SU-DHL-6 (cell line): ENCODE data around the gene SRGAP3.

Experiments used
- H2AFZ ChIP-seq: fragments of 200-600 bp; sonication (generic); 2 replicates; pipeline ENCODE4 v1.6.1; 2014; ENCODE audit warnings: low read depth, mild to moderate bottlenecking, moderate library complexity, mixed read lengths, antibody characterized with exemption, low read length; ENCODE audit not compliant: severe bottlenecking
- H3F3A ChIP-seq: fragments of 200-600 bp; shearing (Covaris generic); 2 replicates; pipeline ENCODE4 v1.6.0; 2016; ENCODE audit warnings: antibody characterized with exemption, mild to moderate bottlenecking; ENCODE audit not compliant: insufficient read depth
- H3K27ac ChIP-seq: fragments of 200-600 bp; sonication (generic); 2 replicates; pipeline ENCODE4 v1.5.1; 2016; ENCODE audit warnings: low read depth, mild to moderate bottlenecking, low read length, moderate library complexity, mixed read lengths
- H3K27me3 ChIP-seq: fragments of 200-600 bp; sonication (generic), shearing (Covaris generic); 2 replicates; pipeline ENCODE4 v1.6.0; 2014; ENCODE audit warnings: mild to moderate bottlenecking, low read length
- H3K36me3 ChIP-seq: fragments of 200-600 bp; sonication (generic); 2 replicates; pipeline ENCODE4 v1.6.1; 2014; ENCODE audit warnings: mild to moderate bottlenecking, low read length, mixed read lengths
- H3K4me2 ChIP-seq: fragments of 300-600, 200-600 bp; shearing (Covaris generic), sonication (generic); 2 replicates; pipeline ENCODE4 v1.6.0; 2014; ENCODE audit warnings: low read length, low read depth, mild to moderate bottlenecking; ENCODE audit not compliant: poor library complexity, severe bottlenecking
- H3K4me3 ChIP-seq: fragments of 200-600 bp; sonication (generic); 2 replicates; pipeline ENCODE4 v1.5.1; 2014; ENCODE audit warnings: antibody characterized with exemption, low read length, mild to moderate bottlenecking, mixed read lengths; ENCODE audit not compliant: insufficient read depth, poor library complexity, severe bottlenecking
- H3K79me2 ChIP-seq: fragments of 200-600 bp; sonication (generic); 2 replicates; pipeline ENCODE4 v1.6.1; 2014; ENCODE audit warnings: mild to moderate bottlenecking, low read length, moderate library complexity; ENCODE audit not compliant: insufficient read depth
- H3K9ac ChIP-seq: fragments of 200-600 bp; sonication (generic); 2 replicates; pipeline ENCODE4 v1.7.0; 2014; ENCODE audit warnings: mild to moderate bottlenecking, low read length
- H3K9me2 ChIP-seq: fragments of 200-600 bp; sonication (generic); replicated peaks from 2 replicates; pipeline ENCODE4 v1.6.1; 2014; ENCODE audit warnings: low read length; ENCODE audit not compliant: insufficient read depth
- H3K9me3 ChIP-seq: fragments of 200-600 bp; sonication (generic); 2 replicates; pipeline ENCODE4 v1.6.1; 2014; ENCODE audit warnings: low read length, mixed read lengths; ENCODE audit not compliant: insufficient read depth
- H4K20me1 ChIP-seq: fragments of 200-600 bp; sonication (generic); 2 replicates; pipeline ENCODE4 v1.6.1; 2014; ENCODE audit warnings: low read depth, mild to moderate bottlenecking, antibody characterized with exemption, low read length, moderate library complexity, mixed read lengths
- EZH2phosphoT487 ChIP-seq: fragments of 200-600 bp; sonication (generic), shearing (Covaris generic); conservative IDR thresholded peaks from 2 replicates; pipeline ENCODE4 v1.6.1; 2018; ENCODE audit warnings: mild to moderate bottlenecking, antibody characterized with exemption, low read length, moderate library complexity, mixed read lengths
- TF ChIP-seq, protein P1 (sequence below): fragments of 200-600 bp; sonication (generic); IDR thresholded peaks from one replicate; pipeline ENCODE4 v1.5.1; 2017; ENCODE audit warnings: antibody characterized with exemption, mild to moderate bottlenecking, low read length, moderate library complexity; ENCODE audit not compliant: insufficient read depth, poor library complexity, severe bottlenecking

SRGAP3 gene

DNA sequence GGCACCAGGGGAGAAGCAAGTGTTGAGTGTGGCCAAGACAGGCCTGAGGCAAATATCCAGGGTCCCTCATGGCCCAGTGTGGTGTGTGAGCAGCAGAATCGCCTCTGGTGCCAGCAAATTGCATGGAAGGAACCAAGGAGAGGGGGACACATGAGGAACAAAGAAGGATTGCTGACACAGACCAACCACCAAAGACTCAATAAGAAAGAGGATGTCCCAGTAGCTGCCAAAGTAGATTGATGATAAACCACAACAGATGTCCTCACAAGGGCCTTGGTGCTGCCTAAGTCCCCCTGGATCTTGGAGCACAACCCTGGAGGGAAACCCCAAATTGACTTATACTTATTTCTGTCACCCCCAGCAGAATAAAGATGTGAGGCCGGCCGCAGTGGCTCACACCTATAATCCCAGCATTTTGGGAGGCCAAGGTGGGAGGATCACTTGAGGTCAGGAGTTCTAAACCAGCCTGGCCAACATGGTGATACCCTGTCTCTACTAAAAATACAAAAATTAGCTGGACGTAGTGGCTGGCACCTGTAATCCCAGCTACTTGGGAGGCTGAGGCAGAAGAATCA is 10.6 kb downstream of the SRGAP3 start:
- Histone ChIP-seq H4K20me1 (no peaks in the 10 kb centered on the region), H3K4me3 (no peak overlapping the region), H3K79me2 (no peaks in the 10 kb centered on the region), H3K27me3 (no peaks in the 10 kb centered on the region), H3F3A (no peaks in the 10 kb centered on the region), H2AFZ (no peak overlapping the region), H3K9me3 (no peaks in the 10 kb centered on the region), H3K9me2 (no peaks in the 10 kb centered on the region), H3K4me2 (no peak overlapping the region), H3K36me3 (no peaks in the 10 kb centered on the region), H3K9ac (no peak overlapping the region), H3K27ac (no peak overlapping the region)
- no peak for TF ChIP-seq EZH2phosphoT487
- TF ChIP-seq, protein P1, sequence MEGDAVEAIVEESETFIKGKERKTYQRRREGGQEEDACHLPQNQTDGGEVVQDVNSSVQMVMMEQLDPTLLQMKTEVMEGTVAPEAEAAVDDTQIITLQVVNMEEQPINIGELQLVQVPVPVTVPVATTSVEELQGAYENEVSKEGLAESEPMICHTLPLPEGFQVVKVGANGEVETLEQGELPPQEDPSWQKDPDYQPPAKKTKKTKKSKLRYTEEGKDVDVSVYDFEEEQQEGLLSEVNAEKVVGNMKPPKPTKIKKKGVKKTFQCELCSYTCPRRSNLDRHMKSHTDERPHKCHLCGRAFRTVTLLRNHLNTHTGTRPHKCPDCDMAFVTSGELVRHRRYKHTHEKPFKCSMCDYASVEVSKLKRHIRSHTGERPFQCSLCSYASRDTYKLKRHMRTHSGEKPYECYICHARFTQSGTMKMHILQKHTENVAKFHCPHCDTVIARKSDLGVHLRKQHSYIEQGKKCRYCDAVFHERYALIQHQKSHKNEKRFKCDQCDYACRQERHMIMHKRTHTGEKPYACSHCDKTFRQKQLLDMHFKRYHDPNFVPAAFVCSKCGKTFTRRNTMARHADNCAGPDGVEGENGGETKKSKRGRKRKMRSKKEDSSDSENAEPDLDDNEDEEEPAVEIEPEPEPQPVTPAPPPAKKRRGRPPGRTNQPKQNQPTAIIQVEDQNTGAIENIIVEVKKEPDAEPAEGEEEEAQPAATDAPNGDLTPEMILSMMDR, result no peak

- Histone ChIP-seq H3K36me3 (no peaks in the 10 kb centered on the region), H3K9me2 (no peaks in the 10 kb centered on the region), H3K9ac (no peak overlapping the region)
Measured at GRCh38 chr3:9238276-9238675, 11.2 kb downstream of the SRGAP3 start.

GRCh38 chr3:9233814-9234600 is 15.4 kb downstream of the SRGAP3 start:
- no peak overlapping the region for H3K9ac ChIP-seq
- no peak overlapping the region for H2AFZ ChIP-seq
- TF ChIP-seq, protein P1, result no peak
- no peak for TF ChIP-seq EZH2phosphoT487
- no peaks in the 10 kb centered on the region for H3K79me2 ChIP-seq
- no peaks in the 10 kb centered on the region for H3K9me2 ChIP-seq
- no peak overlapping the region for H3K4me2 ChIP-seq
- H3K36me3 ChIP-seq, result no peaks in the 10 kb centered on the region
- H3K9me3 ChIP-seq, result no peaks in the 10 kb centered on the region
- no peaks in the 10 kb centered on the region for H4K20me1 ChIP-seq
- H3K27ac ChIP-seq, result no peak overlapping the region
- no peak overlapping the region for H3K4me3 ChIP-seq
- no peaks in the 10 kb centered on the region for H3K27me3 ChIP-seq
- no peaks in the 10 kb centered on the region for H3F3A ChIP-seq

More at GRCh38 chr3:9238276-9238675, 11.2 kb downstream of the SRGAP3 start:
- Histone ChIP-seq H3K27me3 (no peaks in the 10 kb centered on the region), H2AFZ (no peak overlapping the region), H3K79me2 (no peaks in the 10 kb centered on the region), H4K20me1 (no peaks in the 10 kb centered on the region), H3K9me3 (no peaks in the 10 kb centered on the region), H3K4me2 (no peak overlapping the region), H3K4me3 (no peak overlapping the region), H3K27ac (no peak overlapping the region), H3F3A (no peaks in the 10 kb centered on the region)
- TF ChIP-seq, protein P1, result no peak
- TF ChIP-seq EZH2phosphoT487, result no peak
